LoVo (cell line): Measurements from ENCODE around the gene MAOA.
"Not testable (repeated sequence)": the region's sequence is repeated elsewhere in the genome, so short reads cannot be mapped to it uniquely, and the experiment has no call there.

Experiments
- DNase-seq: peaks from one replicate; pipeline ENCODE4 v3.0.0-alpha.2; 2016; ENCODE audit warnings: low spot score

MAOA gene

GRCh38 chrX:43663173-43663572 is 7.1 kb downstream of the MAOA start:
- no peak for DNase-seq

- no peak for DNase-seq
Observed at GRCh38 chrX:43664258-43664657, 8.2 kb downstream of the MAOA start.

GRCh38 chrX:43664708-43665107 is 8.6 kb downstream of the MAOA start:
- no peak for DNase-seq

- DNase-seq: no peak
Observed at GRCh38 chrX:43666311-43666912, 10.3 kb downstream of the MAOA start.

- DNase-seq: not testable (repeated sequence)
Observed at GRCh38 chrX:43675965-43676628, 20.0 kb downstream of the MAOA start.

GRCh38 chrX:43676971-43677572 is 21.0 kb downstream of the MAOA start:
- no peak for DNase-seq

- peak; percentile 32 for DNase-seq
Observed at GRCh38 chrX:43677993-43678392, 21.9 kb downstream of the MAOA start.

GRCh38 chrX:43679058-43679457 is 23.0 kb downstream of the MAOA start:
- DNase-seq: no peak

GRCh38 chrX:43679778-43680177 is 23.7 kb downstream of the MAOA start:
- no peak for DNase-seq

- no peak for DNase-seq
Observed at GRCh38 chrX:43682726-43683125, 26.6 kb downstream of the MAOA start.

GRCh38 chrX:43685221-43685620 is 29.1 kb downstream of the MAOA start:
- DNase-seq: no peak

- DNase-seq: no peak
Observed at GRCh38 chrX:43688586-43688985, 32.5 kb downstream of the MAOA start.

GRCh38 chrX:43693602-43694406 is 37.7 kb downstream of the MAOA start:
- no peak for DNase-seq

- DNase-seq: no peak
Observed at GRCh38 chrX:43699475-43699874, 43.4 kb downstream of the MAOA start.

GRCh38 chrX:43702079-43702524 is 46.0 kb downstream of the MAOA start:
- no peak for DNase-seq

GRCh38 chrX:43702660-43703059 is 46.6 kb downstream of the MAOA start:
- no peak for DNase-seq

GRCh38 chrX:43703211-43703791 is 47.2 kb downstream of the MAOA start:
- peak; percentile 18 for DNase-seq

GRCh38 chrX:43706786-43707370 is 50.8 kb downstream of the MAOA start:
- no peak for DNase-seq

- DNase-seq: peak; percentile 54
Observed at GRCh38 chrX:43707812-43708548, 51.9 kb downstream of the MAOA start.

GRCh38 chrX:43716144-43716543 is 60.0 kb downstream of the MAOA start:
- DNase-seq: no peak

- no peak for DNase-seq
Observed at GRCh38 chrX:43716696-43717095, 60.6 kb downstream of the MAOA start.
